Brain microvascular endothelial cell (primary cell): ENCODE data around the gene SPRED3.
"Not testable (repeated sequence)": the region's sequence is repeated elsewhere in the genome, so short reads cannot be mapped to it uniquely, and the experiment has no call there.

Experiments
- DNase-seq: peaks from one replicate; pipeline ENCODE4 v3.0.0-alpha.2; 2020
- H3K27ac ChIP-seq: fragments of 250-450 bp; sonication (Bioruptor Pico); 2 replicates; pipeline ENCODE4 v1.5.1; 2020; ENCODE audit warnings: mild to moderate bottlenecking, moderate library complexity
- H3K27me3 ChIP-seq: fragments of 250-450 bp; sonication (Bioruptor Pico); replicated peaks from 2 replicates; pipeline ENCODE4 v1.5.1; 2020; ENCODE audit warnings: mild to moderate bottlenecking
- H3K36me3 ChIP-seq: fragments of 250-450 bp; sonication (Bioruptor Pico); replicated peaks from 2 replicates; pipeline ENCODE4 v1.5.1; 2020; ENCODE audit warnings: mild to moderate bottlenecking
- H3K4me3 ChIP-seq: 2 replicates; pipeline ENCODE4 v1.5.1; 2011; ENCODE audit warnings: low read depth, mild to moderate bottlenecking, control low read depth, low read length, moderate library complexity
- in situ Hi-C: cut with HindIII; loops from 2 replicates; pipeline ENCODE4 v1.10.0; 2017; ENCODE audit warnings: low sequenced_read_pairs, low pct_ligation_motif_present
- TF ChIP-seq, protein P1 (sequence below): IDR thresholded peaks from 2 replicates; pipeline ENCODE4 v1.5.1; 2011; ENCODE audit warnings: low read depth, mild to moderate bottlenecking, moderate library complexity, low read length, control low read depth, inconsistent platforms; ENCODE audit errors: missing control alignments

The SPRED3 gene

DNA sequence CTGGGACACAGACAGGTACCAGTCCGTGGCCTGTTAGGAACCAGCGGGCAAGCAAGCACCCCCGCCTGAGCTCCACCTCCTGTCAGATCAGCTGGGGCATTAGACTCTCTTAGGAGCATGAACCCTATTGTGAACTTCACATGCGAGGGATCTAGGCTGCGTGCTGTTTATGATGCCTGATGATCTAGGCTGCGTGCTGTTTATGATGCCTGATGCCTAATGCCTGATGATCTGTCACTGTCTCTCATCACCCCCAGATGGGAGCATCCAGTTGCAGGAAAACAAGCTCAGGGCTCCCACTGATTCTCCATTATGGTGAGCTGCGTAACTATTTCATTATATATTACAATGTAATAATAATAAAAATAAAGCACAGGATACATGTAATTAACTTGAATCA is 33.9 kb downstream of the SPRED3 start:
- H3K36me3 ChIP-seq, result no peaks in the 10 kb centered on the region
- in situ Hi-C loops, result no loop called here
- H3K4me3 ChIP-seq, result no peak overlapping the region
- DNase-seq, result no peak
- TF ChIP-seq, protein P1, sequence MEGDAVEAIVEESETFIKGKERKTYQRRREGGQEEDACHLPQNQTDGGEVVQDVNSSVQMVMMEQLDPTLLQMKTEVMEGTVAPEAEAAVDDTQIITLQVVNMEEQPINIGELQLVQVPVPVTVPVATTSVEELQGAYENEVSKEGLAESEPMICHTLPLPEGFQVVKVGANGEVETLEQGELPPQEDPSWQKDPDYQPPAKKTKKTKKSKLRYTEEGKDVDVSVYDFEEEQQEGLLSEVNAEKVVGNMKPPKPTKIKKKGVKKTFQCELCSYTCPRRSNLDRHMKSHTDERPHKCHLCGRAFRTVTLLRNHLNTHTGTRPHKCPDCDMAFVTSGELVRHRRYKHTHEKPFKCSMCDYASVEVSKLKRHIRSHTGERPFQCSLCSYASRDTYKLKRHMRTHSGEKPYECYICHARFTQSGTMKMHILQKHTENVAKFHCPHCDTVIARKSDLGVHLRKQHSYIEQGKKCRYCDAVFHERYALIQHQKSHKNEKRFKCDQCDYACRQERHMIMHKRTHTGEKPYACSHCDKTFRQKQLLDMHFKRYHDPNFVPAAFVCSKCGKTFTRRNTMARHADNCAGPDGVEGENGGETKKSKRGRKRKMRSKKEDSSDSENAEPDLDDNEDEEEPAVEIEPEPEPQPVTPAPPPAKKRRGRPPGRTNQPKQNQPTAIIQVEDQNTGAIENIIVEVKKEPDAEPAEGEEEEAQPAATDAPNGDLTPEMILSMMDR, result no peak
- H3K27ac ChIP-seq, result no peak overlapping the region
- no peaks in the 10 kb centered on the region for H3K27me3 ChIP-seq

DNA sequence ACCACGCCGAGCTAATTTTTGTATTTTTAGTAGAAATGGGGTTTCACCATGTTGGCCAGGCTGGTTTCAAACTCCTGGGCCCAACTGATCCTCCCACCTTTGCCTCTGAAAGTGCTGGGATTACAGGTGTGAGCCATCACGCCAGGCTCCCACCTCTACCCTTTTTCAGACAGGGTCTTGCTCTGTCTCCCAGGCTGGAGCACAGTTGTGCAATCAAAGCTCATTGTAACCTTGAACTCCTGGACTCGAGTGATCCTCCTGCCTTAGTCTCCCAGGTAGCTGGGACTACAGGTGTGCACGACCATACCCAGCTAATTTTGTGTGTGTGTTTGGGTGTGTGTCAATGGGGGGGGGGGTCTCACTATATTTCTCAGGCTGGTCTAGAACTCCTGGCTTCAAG is 35.8 kb downstream of the SPRED3 start:
- Histone ChIP-seq H3K27ac (no peak overlapping the region), H3K36me3 (no peaks in the 10 kb centered on the region), H3K27me3 (no peaks in the 10 kb centered on the region), H3K4me3 (no peak overlapping the region)
- in situ Hi-C loops, result no loop called here
- DNase-seq, result no peak
- TF ChIP-seq, protein P1, result no peak

DNA sequence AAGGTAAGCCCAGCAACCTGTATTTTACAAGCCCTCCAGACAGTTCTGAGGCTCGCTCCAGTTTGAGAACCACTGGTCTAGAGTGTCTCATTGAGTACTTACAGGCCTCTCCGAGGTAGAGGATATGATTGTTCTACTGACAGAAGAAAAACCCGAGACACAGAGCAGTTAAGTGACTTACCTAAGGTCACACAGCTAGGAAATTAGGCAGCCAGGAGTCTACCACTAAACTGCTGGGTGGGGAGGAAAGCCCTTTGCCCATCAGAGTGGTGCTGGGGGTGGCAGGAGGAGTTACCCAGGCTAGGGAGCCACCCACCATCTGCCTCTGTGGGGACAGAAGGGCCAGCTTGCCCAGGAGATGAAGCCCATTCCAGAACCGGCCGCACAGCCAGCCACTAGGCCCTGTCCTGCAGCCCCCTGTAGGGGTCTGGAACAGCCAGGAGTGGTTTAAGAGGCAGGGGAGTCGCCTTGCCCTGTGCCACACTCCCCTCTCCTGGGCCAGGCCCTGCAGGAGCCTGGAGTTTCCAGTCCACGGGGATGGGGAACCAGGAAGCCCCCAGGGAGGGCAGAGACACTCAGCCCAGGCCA is 36.8 kb downstream of the SPRED3 start:
- in situ Hi-C loops, result no loop called here
- H3K4me3 ChIP-seq, result no peak overlapping the region
- no peak overlapping the region for H3K27ac ChIP-seq
- no peaks in the 10 kb centered on the region for H3K36me3 ChIP-seq
- TF ChIP-seq, protein P1, result no peak
- H3K27me3 ChIP-seq, result peaks cover under 1% of the 10 kb centered on the region
- DNase-seq, result no peak

DNA sequence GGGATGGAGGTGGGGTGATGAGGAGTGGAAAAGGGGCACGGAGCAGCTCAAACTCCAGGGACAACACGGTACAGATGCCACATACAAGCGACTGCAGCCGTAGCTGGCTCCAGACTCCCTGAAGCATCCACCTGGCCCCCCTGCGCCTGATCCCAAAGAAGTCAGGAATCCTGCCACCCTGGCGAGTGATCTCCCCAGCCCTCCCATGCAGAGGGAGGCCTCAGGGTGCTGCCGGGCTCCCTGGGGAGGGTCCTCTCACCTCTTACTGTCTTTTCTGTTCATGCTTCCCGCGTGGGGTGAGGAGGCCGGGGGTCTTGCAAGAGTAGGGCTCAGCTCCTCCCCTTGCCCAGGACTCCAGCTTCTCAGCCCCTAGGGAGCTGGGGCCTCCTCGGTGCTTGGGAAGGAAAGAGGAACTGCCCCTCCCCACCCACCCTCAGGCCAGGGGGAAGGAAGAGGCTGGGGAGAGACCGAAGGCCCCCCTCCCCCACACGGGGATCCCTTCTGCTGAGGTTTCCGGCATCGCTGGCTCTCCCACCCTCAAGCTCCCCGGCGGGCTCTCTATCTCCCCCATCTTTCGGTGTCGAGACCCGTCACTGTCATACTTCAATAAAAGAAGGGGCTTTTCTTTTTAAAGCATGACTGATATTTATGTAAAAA is 37.4 kb downstream of the SPRED3 start, which contains the start of gene RASGRP4:
Gene RASGRP4, minus strand, starts transcription at position 410 of the 657 bp plus-strand sequence. Its CDS starts 128 bp downstream, at position 282.
- no peak within 1 kb of the TSS for H3K4me3 ChIP-seq
- TF ChIP-seq, protein P1, result no peak
- DNase-seq, result no peak
- H3K27me3 ChIP-seq, result peaks cover 2% of the 10 kb centered on the region
- in situ Hi-C loops, result no loop called here
- no peaks in the 10 kb centered on the region for H3K36me3 ChIP-seq
- H3K27ac ChIP-seq, result no peak within 1 kb of the TSS

DNA sequence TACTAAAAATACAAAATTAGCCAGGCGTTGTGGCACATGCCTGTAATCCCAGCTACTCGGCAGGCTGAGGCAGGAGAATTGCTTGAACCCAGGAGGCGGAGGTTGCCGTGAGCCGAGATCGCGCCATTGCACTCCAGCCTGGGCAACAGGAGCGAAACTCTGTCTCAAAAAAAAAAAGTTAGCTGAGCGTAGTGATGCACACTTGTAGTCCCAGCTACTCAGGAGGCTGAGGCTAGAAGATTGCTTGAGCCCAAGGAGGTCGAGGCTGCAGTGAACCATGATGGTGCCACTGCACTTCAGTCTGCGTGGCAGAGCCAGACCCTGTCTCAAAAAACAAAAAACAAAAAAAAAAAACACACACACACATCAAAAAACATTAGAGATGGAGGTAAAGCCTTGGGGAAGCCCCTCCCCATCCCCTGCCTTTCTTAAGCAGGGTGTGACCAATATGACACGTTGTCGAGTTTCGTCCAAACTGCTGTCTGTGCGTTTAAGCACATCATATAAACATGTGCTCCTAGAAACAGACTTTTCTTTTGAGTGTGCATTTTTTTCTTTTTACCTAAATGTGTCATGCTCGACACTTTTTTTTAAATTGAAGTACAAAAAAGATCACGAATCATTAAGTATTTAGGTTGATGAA is 38.7 kb downstream of the SPRED3 start:
- H3K27me3 ChIP-seq, DNase-seq, in situ Hi-C loops, H3K27ac ChIP-seq, H3K4me3 ChIP-seq, H3K36me3 ChIP-seq: not testable (repeated sequence)

DNA sequence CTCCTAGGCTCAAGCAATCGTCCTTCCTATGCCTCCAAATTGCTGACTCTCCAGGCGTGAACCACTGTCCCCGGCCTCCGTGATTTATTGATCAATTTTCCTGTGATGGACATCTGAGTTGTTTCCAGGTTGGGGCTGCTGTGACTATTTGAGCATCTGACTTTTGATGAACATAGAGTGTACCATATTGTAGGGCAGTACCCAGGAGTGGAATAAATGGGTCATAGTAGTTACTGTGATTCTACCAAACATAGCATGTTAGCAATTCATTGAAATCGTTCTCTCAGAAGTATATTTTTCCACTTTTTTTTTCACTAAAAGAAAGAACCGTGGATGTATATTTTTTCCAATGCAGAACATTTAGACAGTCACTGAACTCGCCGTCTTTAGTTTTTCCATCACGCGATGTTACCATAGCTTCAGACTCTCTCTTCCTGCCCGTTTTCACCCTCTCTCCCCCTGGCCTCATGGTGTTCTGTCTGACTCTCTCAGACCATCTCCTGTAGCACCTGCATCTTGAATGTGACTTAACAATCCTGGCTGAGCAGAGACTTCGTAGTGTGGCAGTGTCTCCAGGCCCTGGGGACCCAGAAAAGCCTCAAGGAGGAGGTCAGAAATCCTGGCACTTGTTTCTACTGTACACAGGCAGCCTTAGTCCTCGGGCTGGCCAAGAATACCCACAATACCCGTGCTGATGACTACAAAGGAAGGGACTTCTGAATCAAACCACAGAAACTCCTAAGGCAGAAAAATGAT is 40.7 kb downstream of the SPRED3 start:
- peaks cover 7% of the 10 kb centered on the region for H3K27me3 ChIP-seq
- in situ Hi-C loops, result no loop called here
- H3K4me3 ChIP-seq, result no peak overlapping the region
- no peak overlapping the region for H3K27ac ChIP-seq
- DNase-seq, result no peak
- H3K36me3 ChIP-seq, result no peaks in the 10 kb centered on the region
- TF ChIP-seq, protein P1, result no peak
